Cerebellar cortex (tissue), 1 donor: ENCODE results near the gene MAGEB10.
"Not testable (repeated sequence)": the region's sequence is repeated elsewhere in the genome, so short reads cannot be mapped to it uniquely, and the experiment has no call there.

Source experiments
- DNase-seq: peaks from one replicate; pipeline ENCODE4 v3.0.0-alpha.2; 2015; ENCODE audit warnings: low spot score

Gene MAGEB10

DNA sequence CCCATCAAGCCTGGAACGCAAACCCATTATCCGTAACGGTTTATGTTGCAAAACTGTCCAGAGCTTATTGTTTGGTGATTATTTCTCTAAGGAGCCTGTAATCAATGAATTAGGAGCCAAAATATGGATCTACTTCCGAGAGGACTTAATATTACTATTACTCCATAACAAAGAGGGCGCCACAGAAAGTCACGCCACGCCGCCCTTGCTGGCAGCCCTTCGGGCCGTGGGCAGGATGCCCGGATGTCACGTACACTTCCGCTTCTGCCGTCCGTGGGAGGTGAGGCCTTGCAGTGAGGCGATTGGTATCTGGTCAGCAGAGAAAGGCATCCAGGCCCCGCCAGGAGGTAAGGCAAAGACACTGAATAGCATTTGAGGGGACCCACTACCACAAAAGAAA, at the start of gene MAGEB10:
Gene MAGEB10, plus strand, starts transcription at position 301 of the 400 bp plus-strand sequence. CDS start 13,317 bp downstream, outside the sequence.
- DNase-seq: no peak

- no peak for DNase-seq
These were observed 42.1 kb upstream of the MAGEB10 start for GRCh38 chrX:27765718-27766117.

DNA sequence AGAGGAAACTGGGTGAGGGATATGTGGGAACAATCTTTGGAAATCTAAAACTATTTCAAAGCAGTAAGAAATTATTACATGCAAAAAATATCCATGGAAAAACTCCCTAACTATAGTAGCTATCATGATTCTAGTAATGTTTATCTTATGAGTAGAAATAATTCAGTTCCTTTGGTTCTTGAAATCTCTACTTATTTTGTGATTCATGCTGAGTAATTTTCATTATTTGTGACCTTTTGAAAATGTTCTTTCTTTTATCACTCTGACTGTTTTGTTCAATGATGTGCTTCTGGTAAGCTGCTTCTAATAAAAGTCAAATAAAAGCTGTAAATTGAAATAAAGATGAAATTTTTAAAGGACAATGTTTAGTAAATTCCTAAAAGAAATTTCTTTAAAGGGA, 40.4 kb upstream of the MAGEB10 start:
- DNase-seq: no peak

- no peak for DNase-seq
These were observed 31.8 kb upstream of the MAGEB10 start for GRCh38 chrX:27775984-27776383.

DNA sequence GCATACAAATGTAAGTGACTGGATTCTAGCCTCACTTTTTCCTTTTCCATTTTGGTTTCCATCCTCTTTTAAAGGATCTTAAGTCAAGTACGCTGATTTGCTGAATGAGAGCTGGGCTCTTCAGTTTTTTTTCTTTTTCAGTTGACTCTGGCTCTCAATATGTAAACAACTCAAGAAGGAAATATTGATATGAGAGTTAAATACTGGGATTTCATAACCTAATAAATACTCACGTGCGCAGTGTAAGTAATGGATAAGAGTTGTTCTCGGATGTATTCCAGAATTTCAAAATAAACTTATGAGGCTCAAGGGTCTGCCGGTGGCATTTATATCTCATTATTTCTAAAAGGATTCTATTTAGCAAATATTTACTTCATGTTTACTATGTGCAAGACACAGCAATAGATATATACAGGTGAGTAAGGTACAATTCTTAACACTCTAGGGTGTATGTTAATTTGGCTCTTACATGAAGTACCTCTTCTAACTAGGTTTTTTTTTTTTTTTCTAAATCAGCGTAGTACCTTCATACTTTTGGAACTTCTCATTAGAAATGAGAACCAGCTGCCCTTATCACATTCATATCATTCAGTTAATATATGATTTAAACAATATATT, 11.0 kb upstream of the MAGEB10 start:
- no peak for DNase-seq

- no peak for DNase-seq
These were observed 10.2 kb upstream of the MAGEB10 start for GRCh38 chrX:27797575-27797974.

- DNase-seq: no peak
These were observed 436 bp downstream of the MAGEB10 start for GRCh38 chrX:27808226-27808625.

DNA sequence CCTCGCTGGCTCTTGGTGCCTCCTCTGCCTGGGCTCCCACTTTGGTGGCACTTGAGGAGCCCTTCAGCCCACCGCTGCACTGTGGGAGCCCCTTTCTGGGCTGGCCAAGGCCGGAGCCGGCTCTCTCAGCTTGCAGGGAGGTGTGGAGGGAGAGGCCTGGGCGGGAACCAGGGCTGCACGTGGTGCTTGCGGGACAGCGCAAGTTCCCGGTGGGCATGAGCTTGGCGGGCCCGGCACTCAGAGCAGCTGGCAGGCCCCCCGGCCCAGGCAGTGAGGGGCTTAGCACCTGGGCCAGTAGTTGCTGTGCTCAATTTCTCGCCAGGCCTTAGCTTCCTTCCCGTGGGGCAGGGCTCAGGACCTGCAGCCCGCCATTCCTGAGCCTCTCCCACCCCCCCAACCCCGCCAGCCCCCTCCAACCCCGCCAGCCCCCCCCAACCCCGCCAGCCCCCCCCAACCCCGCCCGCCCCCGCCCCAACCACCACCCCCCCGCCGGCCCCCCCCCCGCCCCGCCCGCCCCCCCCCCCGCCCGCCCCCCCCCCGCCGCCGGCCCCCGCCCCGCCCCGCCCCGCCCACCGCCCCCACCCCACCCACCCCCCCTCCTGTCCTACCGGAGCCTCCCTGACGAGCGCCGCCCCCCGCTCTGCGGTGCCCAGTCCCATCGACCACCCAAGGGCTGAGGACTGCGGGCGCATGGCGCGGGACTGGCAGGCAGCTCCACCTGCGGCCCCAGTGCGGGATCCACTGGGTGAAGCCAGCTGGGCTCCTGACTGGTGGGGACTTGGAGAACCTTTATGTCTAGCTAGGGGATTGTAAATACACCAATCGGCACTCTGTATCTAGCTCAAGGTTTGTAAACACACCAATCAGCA, 1.4 kb downstream of the MAGEB10 start:
- not testable (repeated sequence) for DNase-seq

- DNase-seq: no peak
These were observed 7.4 kb downstream of the MAGEB10 start for GRCh38 chrX:27815209-27815608.

- DNase-seq: no peak
These were observed 16.0 kb downstream of the MAGEB10 start for GRCh38 chrX:27823812-27824211.

DNA sequence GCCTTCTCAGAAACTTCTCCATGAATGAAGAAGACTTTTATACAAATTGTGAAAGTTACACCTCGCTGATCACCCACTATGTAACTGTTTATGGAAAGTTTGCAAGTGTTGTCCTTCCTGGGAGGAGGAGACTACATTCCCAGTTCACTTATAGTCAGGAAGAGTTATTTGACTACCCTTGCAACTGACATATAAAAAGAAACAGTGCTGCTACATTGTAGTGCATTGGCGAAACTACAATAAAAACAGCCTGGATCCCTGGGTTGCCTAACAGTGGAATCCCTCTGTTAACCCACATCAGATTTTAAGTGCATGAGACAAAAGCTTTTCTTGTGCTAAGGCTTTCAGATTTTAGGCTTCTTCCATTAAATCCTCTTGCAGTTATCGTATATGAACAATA, 30.4 kb downstream of the MAGEB10 start:
- DNase-seq: no peak

DNA sequence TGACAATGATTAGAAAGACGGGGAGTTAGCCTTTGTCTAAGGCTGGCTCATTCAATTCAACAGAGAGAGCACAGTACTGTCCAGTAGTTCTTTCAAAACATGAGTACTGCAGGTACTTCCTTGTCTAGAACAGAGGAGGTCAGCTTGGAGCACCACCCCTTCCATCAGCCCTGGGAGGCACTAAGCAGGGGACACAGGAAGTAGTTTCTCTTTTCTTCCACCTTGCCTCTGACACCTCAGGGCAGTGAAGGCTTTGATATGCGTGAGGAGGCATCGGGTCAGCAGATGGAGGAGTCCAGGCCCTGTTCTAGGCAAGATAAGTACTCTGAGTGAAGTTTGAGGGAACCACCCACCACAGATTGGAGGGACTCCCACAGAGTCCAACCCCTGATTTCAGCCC, 33.1 kb downstream of the MAGEB10 start:
- no peak for DNase-seq

DNA sequence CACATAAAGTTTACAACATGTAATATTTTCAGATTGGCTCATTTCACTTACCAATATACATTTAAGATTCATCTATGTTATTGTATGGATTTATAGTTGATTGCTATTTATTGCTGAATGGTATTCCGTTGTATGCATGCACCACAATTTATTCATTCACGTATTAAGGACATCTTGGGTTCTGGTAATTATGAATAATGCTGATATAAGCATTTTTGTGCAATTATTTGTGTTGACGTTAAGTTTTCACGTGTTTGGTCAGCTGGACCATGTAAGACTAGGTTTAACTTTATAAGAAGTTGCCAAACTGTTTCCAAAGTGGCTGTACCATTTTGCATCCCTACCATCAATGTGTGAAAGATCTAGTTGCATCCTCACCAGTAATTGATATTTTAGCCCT, 35.1 kb downstream of the MAGEB10 start:
- DNase-seq: no peak

GRCh38 chrX:27860337-27860736, 52.5 kb downstream of the MAGEB10 start:
- DNase-seq: no peak

DNA sequence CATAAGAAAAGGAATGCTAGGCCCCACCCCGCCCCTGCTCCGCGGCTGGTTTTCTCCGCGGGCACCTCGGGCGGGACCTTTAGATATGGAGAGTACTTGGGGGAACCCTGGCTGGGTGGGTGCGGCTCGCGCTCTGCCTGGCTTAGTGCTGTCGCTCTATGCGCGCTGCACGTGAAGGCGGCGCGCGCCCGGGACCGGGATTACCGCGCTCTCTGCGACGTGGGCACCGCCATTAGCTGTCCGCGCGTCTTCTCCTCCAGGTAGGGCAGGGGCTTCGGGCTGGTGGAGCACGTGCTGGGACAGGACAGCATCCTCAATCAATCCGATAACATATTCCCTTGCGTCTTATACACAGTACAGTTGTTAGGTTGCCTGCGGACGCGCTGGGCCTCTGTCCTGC, 56.0 kb downstream of the MAGEB10 start:
- no peak for DNase-seq
